MM.1S (cell line): Measurements from ENCODE around the gene CLTB.

ENCODE experiments used
- EZH2 ChIP-seq: fragments of 300-600 bp; sonication (generic); optimal IDR thresholded peaks from 2 replicates; pipeline ENCODE3; 2017; ENCODE audit warnings: low read depth, mild to moderate bottlenecking, antibody characterized with exemption, low read length, mixed read lengths
- EZH2phosphoT487 ChIP-seq: fragments of 300-600 bp; sonication (generic); IDR thresholded peaks from 2 replicates; pipeline ENCODE4 v1.6.1; 2018; ENCODE audit warnings: antibody characterized with exemption, low read length
- TF ChIP-seq, protein P1 (sequence below): fragments of 300-600 bp; sonication (generic); IDR thresholded peaks from 2 replicates; pipeline ENCODE4 v1.5.1; 2016; ENCODE audit warnings: antibody characterized with exemption, low read length, mixed read lengths

DNA sequence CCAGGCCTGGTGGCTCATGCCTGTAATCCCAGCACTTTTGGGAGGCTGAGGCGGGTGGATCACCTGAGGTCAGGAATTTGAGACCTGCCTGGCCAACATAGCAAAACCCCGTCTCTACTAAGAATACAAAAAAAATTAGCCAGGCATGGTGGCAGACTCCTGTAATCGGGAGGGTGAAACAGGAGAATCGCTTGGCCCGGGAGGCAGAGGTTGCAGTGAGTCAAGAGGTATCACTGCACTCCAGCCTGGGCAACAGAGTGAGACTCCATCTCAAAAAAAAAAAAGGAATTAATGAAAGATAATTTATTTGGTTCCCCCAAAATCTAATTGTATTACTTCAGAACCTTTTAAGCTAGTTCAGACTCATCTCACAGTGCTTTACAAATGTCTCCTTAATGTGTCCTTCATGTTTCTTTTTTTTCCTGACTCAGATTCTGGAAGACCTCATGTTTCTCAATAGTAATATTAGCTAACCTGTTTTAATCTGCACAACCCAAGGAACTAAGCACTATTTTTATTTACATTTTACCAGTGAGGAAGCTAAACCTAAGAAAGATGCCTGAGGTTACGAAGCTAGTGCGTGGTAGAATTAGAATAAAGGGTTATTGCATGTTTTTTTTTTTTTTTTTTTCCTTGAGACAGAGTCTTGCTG lies 46.9 kb upstream of the CLTB start:
- TF ChIP-seq, protein P1, sequence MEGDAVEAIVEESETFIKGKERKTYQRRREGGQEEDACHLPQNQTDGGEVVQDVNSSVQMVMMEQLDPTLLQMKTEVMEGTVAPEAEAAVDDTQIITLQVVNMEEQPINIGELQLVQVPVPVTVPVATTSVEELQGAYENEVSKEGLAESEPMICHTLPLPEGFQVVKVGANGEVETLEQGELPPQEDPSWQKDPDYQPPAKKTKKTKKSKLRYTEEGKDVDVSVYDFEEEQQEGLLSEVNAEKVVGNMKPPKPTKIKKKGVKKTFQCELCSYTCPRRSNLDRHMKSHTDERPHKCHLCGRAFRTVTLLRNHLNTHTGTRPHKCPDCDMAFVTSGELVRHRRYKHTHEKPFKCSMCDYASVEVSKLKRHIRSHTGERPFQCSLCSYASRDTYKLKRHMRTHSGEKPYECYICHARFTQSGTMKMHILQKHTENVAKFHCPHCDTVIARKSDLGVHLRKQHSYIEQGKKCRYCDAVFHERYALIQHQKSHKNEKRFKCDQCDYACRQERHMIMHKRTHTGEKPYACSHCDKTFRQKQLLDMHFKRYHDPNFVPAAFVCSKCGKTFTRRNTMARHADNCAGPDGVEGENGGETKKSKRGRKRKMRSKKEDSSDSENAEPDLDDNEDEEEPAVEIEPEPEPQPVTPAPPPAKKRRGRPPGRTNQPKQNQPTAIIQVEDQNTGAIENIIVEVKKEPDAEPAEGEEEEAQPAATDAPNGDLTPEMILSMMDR, result no peak
- no peak for TF ChIP-seq EZH2phosphoT487
- no peak for TF ChIP-seq EZH2
